HG03095 (cell line): ENCODE measurements around the gene BRINP2.

Experiments used
- ATAC-seq: cut with Tn5 transposase; IDR thresholded peaks from one replicate; pipeline ENCODE4 v1.9.1; 2021; ENCODE audit warnings: moderate library complexity; ENCODE audit not compliant: unreplicated experiment

Gene BRINP2

GRCh38 chr1:177170756-177171535 lies at the start of gene BRINP2:
Gene BRINP2, plus strand, starts transcription at chr1:177170958. Its CDS starts 58,919 bp downstream, at chr1:177229877.
- no peak for ATAC-seq

- ATAC-seq = no peak
These were observed 48.1 kb upstream of the BRINP2 start for GRCh38 chr1:177122461-177123251.

- no peak for ATAC-seq
These were observed 46.0 kb upstream of the BRINP2 start for GRCh38 chr1:177124577-177125278.

GRCh38 chr1:177126267-177126666 lies 44.5 kb upstream of the BRINP2 start:
- ATAC-seq = no peak

- ATAC-seq = no peak
These were observed 42.0 kb upstream of the BRINP2 start for GRCh38 chr1:177128665-177129281.

- ATAC-seq = no peak
These were observed 40.3 kb upstream of the BRINP2 start for GRCh38 chr1:177130451-177130945.

- no peak for ATAC-seq
These were observed 39.0 kb upstream of the BRINP2 start for GRCh38 chr1:177131723-177132122.

GRCh38 chr1:177132141-177132540 lies 38.6 kb upstream of the BRINP2 start:
- ATAC-seq = no peak

- ATAC-seq = no peak
These were observed 36.7 kb upstream of the BRINP2 start for GRCh38 chr1:177133977-177134538.

GRCh38 chr1:177135250-177135649 lies 35.5 kb upstream of the BRINP2 start:
- no peak for ATAC-seq

GRCh38 chr1:177137814-177138213 lies 32.9 kb upstream of the BRINP2 start:
- ATAC-seq = no peak

- no peak for ATAC-seq
These were observed 32.4 kb upstream of the BRINP2 start for GRCh38 chr1:177138347-177138746.

- no peak for ATAC-seq
These were observed 28.7 kb upstream of the BRINP2 start for GRCh38 chr1:177142010-177142409.

GRCh38 chr1:177142791-177143271 lies 27.9 kb upstream of the BRINP2 start:
- no peak for ATAC-seq

- no peak for ATAC-seq
These were observed 25.4 kb upstream of the BRINP2 start for GRCh38 chr1:177145106-177146070.

- no peak for ATAC-seq
These were observed 24.3 kb upstream of the BRINP2 start for GRCh38 chr1:177146499-177146898.

- no peak for ATAC-seq
These were observed 8.5 kb upstream of the BRINP2 start for GRCh38 chr1:177162243-177162642.

GRCh38 chr1:177163844-177164379 lies 6.8 kb upstream of the BRINP2 start:
- ATAC-seq = no peak
